ENCODE data around the gene CCM2.

DNA sequence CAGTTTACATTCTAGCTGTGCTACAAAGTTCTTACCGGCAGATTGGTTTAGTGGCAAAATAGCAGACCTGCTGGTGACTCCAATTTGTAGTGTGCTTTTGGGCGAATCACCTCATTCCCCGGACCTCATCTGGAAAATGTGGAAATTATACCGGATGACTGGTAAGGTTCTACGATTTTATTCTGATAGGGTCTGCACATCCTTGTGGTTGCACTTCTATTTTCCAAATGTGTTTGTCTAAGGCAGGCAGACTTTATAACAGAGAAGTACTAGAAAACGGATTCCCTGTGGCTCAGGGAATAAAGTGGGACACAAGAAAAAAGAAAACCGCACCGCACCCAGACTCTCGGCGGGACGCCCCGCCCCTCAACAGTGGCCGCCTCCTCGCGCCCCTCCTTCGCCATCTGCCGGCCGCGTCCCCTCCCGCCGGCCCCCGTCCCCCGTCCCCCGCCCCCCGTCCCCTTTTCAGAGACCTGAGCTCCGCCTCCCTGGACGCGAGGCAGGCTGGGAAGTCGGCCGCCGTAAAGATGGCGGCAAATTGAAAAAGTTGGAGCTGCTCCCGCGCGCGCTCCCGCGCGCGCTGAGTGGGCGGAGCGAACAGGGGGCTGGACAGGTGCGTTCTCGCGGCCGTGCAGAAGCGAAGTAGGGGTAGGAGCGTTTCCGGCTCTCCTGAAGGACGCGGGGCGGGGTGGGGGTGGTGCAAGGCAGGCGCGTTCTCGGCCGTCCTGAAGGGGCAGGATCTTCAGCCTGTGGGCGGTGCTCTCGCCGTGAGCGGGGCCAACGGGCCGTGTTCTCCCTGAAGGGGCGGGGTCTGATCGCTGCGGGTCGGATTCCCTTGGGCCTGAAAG, 532 bp upstream of the CCM2 start:
- TF ChIP-seq POLR2A (IDR thresholded peaks at IDR 0.05): peak in 1 of 2 donors; percentile 51
- TF ChIP-seq, protein P1, sequence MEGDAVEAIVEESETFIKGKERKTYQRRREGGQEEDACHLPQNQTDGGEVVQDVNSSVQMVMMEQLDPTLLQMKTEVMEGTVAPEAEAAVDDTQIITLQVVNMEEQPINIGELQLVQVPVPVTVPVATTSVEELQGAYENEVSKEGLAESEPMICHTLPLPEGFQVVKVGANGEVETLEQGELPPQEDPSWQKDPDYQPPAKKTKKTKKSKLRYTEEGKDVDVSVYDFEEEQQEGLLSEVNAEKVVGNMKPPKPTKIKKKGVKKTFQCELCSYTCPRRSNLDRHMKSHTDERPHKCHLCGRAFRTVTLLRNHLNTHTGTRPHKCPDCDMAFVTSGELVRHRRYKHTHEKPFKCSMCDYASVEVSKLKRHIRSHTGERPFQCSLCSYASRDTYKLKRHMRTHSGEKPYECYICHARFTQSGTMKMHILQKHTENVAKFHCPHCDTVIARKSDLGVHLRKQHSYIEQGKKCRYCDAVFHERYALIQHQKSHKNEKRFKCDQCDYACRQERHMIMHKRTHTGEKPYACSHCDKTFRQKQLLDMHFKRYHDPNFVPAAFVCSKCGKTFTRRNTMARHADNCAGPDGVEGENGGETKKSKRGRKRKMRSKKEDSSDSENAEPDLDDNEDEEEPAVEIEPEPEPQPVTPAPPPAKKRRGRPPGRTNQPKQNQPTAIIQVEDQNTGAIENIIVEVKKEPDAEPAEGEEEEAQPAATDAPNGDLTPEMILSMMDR (IDR thresholded peaks at IDR 0.05): peak in 2 of 4 experiments; percentile 7 to 28
- TF ChIP-seq POLR2AphosphoS5 (IDR thresholded peaks at IDR 0.05): peak; percentile 59
